GM12878 (cell line): ENCODE results near the gene FGF19. TPM values are rescaled to one million over a fixed set of nuclear protein-coding genes. Genes with fewer than 3 reads are reported as not detected.

Experiments used
- ATAC-seq: fragments of 200-7000 bp; cut with Tn5 transposase; 3 replicates; pipeline ENCODE4 v1.9.1; 2020; ENCODE audit warnings: mild to moderate bottlenecking, moderate library complexity
- BruUV-seq: library from RNA; stranded (reverse); fragments of 400-500 nt; replicated peaks from 2 replicates; lab custom pipeline; 2021; lab: Mats Ljungman, UMichigan
- CTCF ChIA-PET: fragments of 300-600 bp; sonication (Branson Sonifier 250); formaldehyde crosslinking; extraction: SDS; loops from one replicate; lab custom pipeline; 2021; ENCODE audit warnings: inconsistent platforms; lab: Yijun Ruan, JAX
- POLR2A ChIA-PET: fragments of 350-600 bp; formaldehyde crosslinking; extraction: SDS; loops from one replicate; lab custom pipeline; 2021; ENCODE audit warnings: inconsistent platforms; lab: Charles Lee
- RAD21 ChIA-PET: fragments of 300-600 bp; sonication (Branson Sonifier 250); formaldehyde crosslinking; loops from one replicate; lab custom pipeline; 2023; ENCODE audit warnings: antibody characterized with exemption; ENCODE audit not compliant: unreplicated experiment; lab: Charles Lee
- SMC1A ChIA-PET: fragments of 300-600 bp; sonication (Branson Sonifier 250); formaldehyde crosslinking; loops from one replicate; lab custom pipeline; 2023; ENCODE audit not compliant: unreplicated experiment, uncharacterized antibody; lab: Charles Lee
- DNase-seq: peaks from one replicate; pipeline ENCODE4 v3.0.0-alpha.2; 2011; ENCODE audit warnings: low read depth, low spot score
- FAIRE-seq: peaks from 3 replicates; lab custom pipeline; 2011; peaks lifted over from hg19 to GRCh38; lab: Jason Lieb, UNC
- H2AFZ ChIP-seq: 2 replicates; pipeline ENCODE4 v1.6.0; 2011; ENCODE audit warnings: low read depth, low read length, control low read depth; ENCODE audit not compliant: control insufficient read depth
- H3K27ac ChIP-seq: 2 replicates; pipeline ENCODE4 v1.5.1; 2011; ENCODE audit warnings: control low read depth; ENCODE audit not compliant: control insufficient read depth, insufficient read depth
- H3K27me3 ChIP-seq, 2 experiments: replicated peaks in 1 of 2; 2 replicates each; pipeline versions ENCODE4 v1.6.0 to v1.6.1; 2011; ENCODE audit warnings: low read length in 1 of 2; ENCODE audit not compliant: control insufficient read depth in 2 of 2, insufficient read depth in 2 of 2
- H3K36me3 ChIP-seq, 2 experiments: 2 replicates each; pipeline ENCODE4 v1.5.1; 2011; ENCODE audit warnings: low read length in 1 of 2; ENCODE audit not compliant: control insufficient read depth in 2 of 2, insufficient read depth in 2 of 2
- H3K4me1 ChIP-seq: 2 replicates; pipeline ENCODE4 v1.6.1; 2011; ENCODE audit warnings: mild to moderate bottlenecking, low read length, moderate library complexity, mixed read lengths; ENCODE audit not compliant: control insufficient read depth, insufficient read depth
- H3K4me2 ChIP-seq: 2 replicates; pipeline ENCODE4 v1.6.0; 2011; ENCODE audit warnings: control low read depth; ENCODE audit not compliant: control insufficient read depth, insufficient read depth
- H3K4me3 ChIP-seq: fragments of 200-600 bp; sonication (generic); 2 replicates; pipeline ENCODE4 v1.5.1; 2016
- H3K79me2 ChIP-seq: 2 replicates; pipeline ENCODE4 v1.6.0; 2011; ENCODE audit warnings: low read length; ENCODE audit not compliant: control insufficient read depth, insufficient read depth
- H3K9ac ChIP-seq: 2 replicates; pipeline ENCODE4 v1.8.0; 2011; ENCODE audit warnings: low read length, control low read depth, mixed read lengths; ENCODE audit not compliant: control insufficient read depth, insufficient read depth
- H3K9me3 ChIP-seq: replicated peaks from 3 replicates; pipeline ENCODE4 v1.5.1; 2011; ENCODE audit warnings: mild to moderate bottlenecking, low read length; ENCODE audit not compliant: control insufficient read depth, insufficient read depth
- H4K20me1 ChIP-seq: 2 replicates; pipeline ENCODE4 v1.6.0; 2011; ENCODE audit not compliant: control insufficient read depth, insufficient read depth
- MYC ChIP-seq: IDR thresholded peaks from 2 replicates; pipeline ENCODE4 v1.6.1; 2011; ENCODE audit warnings: mild to moderate bottlenecking, low read length, moderate library complexity, inconsistent platforms; ENCODE audit not compliant: insufficient read depth, insufficient replicate concordance, insufficient read length, severe bottlenecking
- WGBS: methylation state at CpG from one replicate; pipeline ENCODE4 v1.1.6; 2016; ENCODE audit warnings: low lambda C conversion rate; ENCODE audit not compliant: insufficient replicate concordance, insufficient coverage; ENCODE audit errors: missing lambda C conversion rate; 5-methylcytosine and 5-hydroxymethylcytosine counted together
- in situ Hi-C: fragments of 300-500 bp; cut with MboI; formaldehyde crosslinking; loops from 9 replicates; pipeline ENCODE4 v1.14.3; 2018; ENCODE audit warnings: mixed read lengths
- intact Hi-C: fragments of 100-400 bp; cut with micrococcal nuclease; formaldehyde crosslinking; loops from one replicate; pipeline ENCODE4 v1.14.2; 2022; ENCODE audit not compliant: unreplicated experiment
- polyA plus RNA-seq, 11 experiments: library from polyadenylated mRNA; depleted of rRNA in 4 of 11; unstranded in 6 of 11; stranded (reverse) in 5 of 11; fragments of >200 nt; fragmentation: Nextera tagmentation in 4 of 11; fragmentation: Illumina TruSeq in 1 of 11; extraction: Ambion mirVana in 4 of 11; extraction: Trizol in 1 of 11; gene quantifications; 1 replicate in 1 of 11; 2 replicates in 10 of 11; pipeline versions ENCODE4 v1.2.1 to v1.2.3, GENCODE V29; 2011 to 2016; ENCODE audit warnings: inconsistent platforms in 2 of 11, missing spikeins in 2 of 11, low read depth in 1 of 11
- total RNA-seq, 4 experiments: library from RNA; depleted of rRNA in 3 of 4; stranded (reverse); fragments of >200 nt in 3 of 4; fragmentation: Illumina TruSeq in 1 of 4; extraction: Trizol in 1 of 4; gene quantifications; 2 replicates each; pipeline versions ENCODE4 v1.2.1 to v1.2.3, GENCODE V29; 2013 to 2021
- TF ChIP-seq, protein P1 (sequence below): IDR thresholded peaks from 2 replicates; pipeline ENCODE4 v1.6.1; 2012; ENCODE audit warnings: low read length, inconsistent platforms

The FGF19 gene
- total and polyA plus RNA-seq, 10 of the 15 experiments (the other 5 are each of a cell fraction or from before 2014, with no cell fraction given): 0.08 TPM; not detected in 9

DNA sequence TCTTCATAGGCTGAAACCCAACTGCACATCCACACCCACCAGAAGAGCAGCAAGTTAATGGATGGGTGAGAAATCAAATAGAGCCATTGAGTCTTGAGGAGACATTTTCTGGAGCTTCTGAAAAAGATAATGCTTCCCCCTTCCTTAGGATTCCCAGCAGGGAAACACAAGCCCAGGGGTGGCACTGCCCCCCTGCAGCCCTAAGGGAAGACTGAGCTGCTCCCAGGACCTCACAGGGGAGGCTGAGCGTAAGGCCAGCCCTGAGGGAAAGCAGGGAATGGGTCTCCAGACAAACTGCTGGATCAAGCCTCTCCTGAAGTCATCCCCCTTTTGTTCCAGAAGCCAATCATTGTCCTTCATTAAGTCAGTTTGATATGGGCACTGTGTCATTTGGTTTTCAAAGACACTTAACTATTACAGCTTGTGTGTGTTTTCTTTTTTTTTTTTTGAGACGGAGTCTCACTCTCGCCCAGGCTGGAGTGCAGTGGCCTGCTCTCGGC is 43.8 kb downstream of the FGF19 start (continued):
- TF ChIP-seq MYC: no peak
- TF ChIP-seq, all 136 proteins: peak for 0

DNA sequence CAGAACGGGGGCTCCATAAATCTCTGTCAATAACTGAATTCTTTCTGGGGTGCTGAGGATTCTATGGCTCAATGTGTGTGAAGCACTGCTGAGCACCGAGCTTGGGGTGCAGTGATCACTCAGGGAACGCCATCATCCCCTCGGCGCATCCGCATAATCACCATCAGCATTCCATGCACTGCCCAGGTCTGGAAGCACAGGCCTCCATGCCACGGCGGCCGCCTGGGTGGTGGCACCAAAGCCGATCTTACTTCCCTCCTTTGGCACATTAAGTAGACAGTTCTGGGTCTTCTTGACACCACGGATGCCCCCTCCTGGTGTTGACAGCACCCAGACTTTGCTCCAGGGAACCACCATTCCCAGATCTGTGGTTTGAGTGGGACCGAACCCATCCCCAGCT is 44.2 kb downstream of the FGF19 start:
- in situ Hi-C loops: no loop called here

More for the DNA sequence above, 44.2 kb downstream of the FGF19 start:
- ChIA-PET SMC1A (interaction anchor here (0.7 kb wide), 1 partner anchor 1067 kb away, joined by 3 read pairs; no protein-coding TSS in a partner anchor), CTCF (interaction anchor here (3.9 kb wide), 1 partner anchor 11 kb away, joined by 15 read pairs; no protein-coding TSS in a partner anchor), RAD21 (interaction anchor here (0.9 kb wide), 1 partner anchor 558 kb away, joined by 3 read pairs; no protein-coding TSS in a partner anchor)
- Histone ChIP-seq H3K4me3 (no peak overlapping the region), H3K9ac (no peak overlapping the region), H3K9me3 (no peaks in the 10 kb centered on the region; the same call in 2 of the 3 replicates)
- FAIRE-seq: no peak
- TF ChIP-seq, protein P1, sequence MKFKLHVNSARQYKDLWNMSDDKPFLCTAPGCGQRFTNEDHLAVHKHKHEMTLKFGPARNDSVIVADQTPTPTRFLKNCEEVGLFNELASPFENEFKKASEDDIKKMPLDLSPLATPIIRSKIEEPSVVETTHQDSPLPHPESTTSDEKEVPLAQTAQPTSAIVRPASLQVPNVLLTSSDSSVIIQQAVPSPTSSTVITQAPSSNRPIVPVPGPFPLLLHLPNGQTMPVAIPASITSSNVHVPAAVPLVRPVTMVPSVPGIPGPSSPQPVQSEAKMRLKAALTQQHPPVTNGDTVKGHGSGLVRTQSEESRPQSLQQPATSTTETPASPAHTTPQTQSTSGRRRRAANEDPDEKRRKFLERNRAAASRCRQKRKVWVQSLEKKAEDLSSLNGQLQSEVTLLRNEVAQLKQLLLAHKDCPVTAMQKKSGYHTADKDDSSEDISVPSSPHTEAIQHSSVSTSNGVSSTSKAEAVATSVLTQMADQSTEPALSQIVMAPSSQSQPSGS: no peak
- TF ChIP-seq, all 136 proteins: peak for 0
- BruUV-seq: no TSS peak
- no peaks in the 10 kb centered on the region for H3K36me3 ChIP-seq
- H3K4me2 ChIP-seq: no peak overlapping the region
- DNase-seq (no peak), ATAC-seq (no peak)
- no peak overlapping the region for H3K27ac ChIP-seq
- no peak overlapping the region for H2AFZ ChIP-seq
- intact Hi-C loops: no loop called here
- no peaks in the 10 kb centered on the region for H3K4me1 ChIP-seq
- WGBS: 93% methylated on average over 12 of the region's 12 CpGs
- no peaks in the 10 kb centered on the region for H3K27me3 ChIP-seq
- H3K79me2 ChIP-seq: no peaks in the 10 kb centered on the region
- POLR2A ChIA-PET: interaction anchor here (0.6 kb wide), 1 partner anchor 506 kb away, joined by 9 read pairs; no protein-coding TSS in a partner anchor
- peaks cover 3% of the 10 kb centered on the region; the same call in 1 of the 2 replicates for H4K20me1 ChIP-seq
